WTC11 (cell line): ENCODE data around the gene CEP104.

Experiments used
- CREM ChIP-seq: sonication (generic); formaldehyde crosslinking; IDR thresholded peaks from 2 replicates; pipeline ENCODE4 v1.8.1; 2022; ENCODE audit warnings: mild to moderate bottlenecking, missing genetic modification reagents, moderate library complexity
- CTCF ChIP-seq: fragments of 200-600 bp; IDR thresholded peaks from 2 replicates; pipeline ENCODE4 v1.8.0; 2022; ENCODE audit warnings: antibody characterized with exemption
- E2F4 ChIP-seq: sonication (generic); formaldehyde crosslinking; IDR thresholded peaks from 2 replicates; pipeline ENCODE4 v1.8.1; 2022; ENCODE audit warnings: low read depth, mild to moderate bottlenecking, moderate library complexity, missing genetic modification reagents, borderline replicate concordance
- HMGA2 ChIP-seq: fragments of 250-450 bp; sonication (Bioruptor Pico); IDR thresholded peaks from 2 replicates; pipeline ENCODE4 v1.4.0; 2021; ENCODE audit warnings: mild to moderate bottlenecking, moderate library complexity
- IRF1 ChIP-seq: sonication (generic); formaldehyde crosslinking; IDR thresholded peaks from 2 replicates; pipeline ENCODE4 v1.8.0; 2023; ENCODE audit warnings: missing genetic modification reagents
- NR1H2 ChIP-seq: sonication (generic); formaldehyde crosslinking; IDR thresholded peaks from 2 replicates; pipeline ENCODE4 v1.9.0; 2021; ENCODE audit warnings: mild to moderate bottlenecking, moderate library complexity, missing genetic modification reagents
- ZBTB43 ChIP-seq: sonication (generic); formaldehyde crosslinking; IDR thresholded peaks from 2 replicates; pipeline ENCODE4 v1.8.1; 2023; ENCODE audit warnings: mild to moderate bottlenecking, missing genetic modification reagents
- ZNF219 ChIP-seq: sonication (generic); formaldehyde crosslinking; IDR thresholded peaks from 2 replicates; pipeline ENCODE4 v1.8.0; 2023; ENCODE audit warnings: missing genetic modification reagents, mild to moderate bottlenecking, borderline replicate concordance
- ZNF232 ChIP-seq: sonication (generic); formaldehyde crosslinking; IDR thresholded peaks from 2 replicates; pipeline ENCODE4 v1.8.0; 2022; ENCODE audit warnings: mild to moderate bottlenecking, missing genetic modification reagents
- ZNF263 ChIP-seq: sonication (generic); formaldehyde crosslinking; IDR thresholded peaks from 2 replicates; pipeline ENCODE4 v1.8.1; 2022; ENCODE audit warnings: low read depth, mild to moderate bottlenecking, moderate library complexity, missing genetic modification reagents
- ZNF416 ChIP-seq: fragments of 250-450 bp; sonication (Bioruptor Pico); IDR thresholded peaks from 2 replicates; pipeline ENCODE4 v1.9.0; 2021; ENCODE audit warnings: mild to moderate bottlenecking, inconsistent platforms

- TF ChIP-seq ZNF263 (CRISPR knock-in tag) (no peak), IRF1 (no peak), CREM (CRISPR knock-in tag) (no peak), ZNF219 (CRISPR knock-in tag) (no peak), CTCF (no peak), NR1H2 (no peak), ZNF416 (CRISPR knock-in tag) (no peak), ZBTB43 (no peak), HMGA2 (CRISPR knock-in tag) (no peak), E2F4 (no peak), ZNF232 (CRISPR knock-in tag) (no peak)
Observed at GRCh38 chr1:3858231-3858981, 1.4 kb upstream of the CEP104 start.
